SU-DHL-6 (cell line): ENCODE data around the gene RUNX1.

Source experiments
- EZH2phosphoT487 ChIP-seq: fragments of 200-600 bp; sonication (generic), shearing (Covaris generic); conservative IDR thresholded peaks from 2 replicates; pipeline ENCODE4 v1.6.1; 2018; ENCODE audit warnings: mild to moderate bottlenecking, antibody characterized with exemption, low read length, moderate library complexity, mixed read lengths
- TF ChIP-seq, protein P1 (sequence below): fragments of 200-600 bp; sonication (generic); IDR thresholded peaks from one replicate; pipeline ENCODE4 v1.5.1; 2017; ENCODE audit warnings: antibody characterized with exemption, mild to moderate bottlenecking, low read length, moderate library complexity; ENCODE audit not compliant: insufficient read depth, poor library complexity, severe bottlenecking

DNA sequence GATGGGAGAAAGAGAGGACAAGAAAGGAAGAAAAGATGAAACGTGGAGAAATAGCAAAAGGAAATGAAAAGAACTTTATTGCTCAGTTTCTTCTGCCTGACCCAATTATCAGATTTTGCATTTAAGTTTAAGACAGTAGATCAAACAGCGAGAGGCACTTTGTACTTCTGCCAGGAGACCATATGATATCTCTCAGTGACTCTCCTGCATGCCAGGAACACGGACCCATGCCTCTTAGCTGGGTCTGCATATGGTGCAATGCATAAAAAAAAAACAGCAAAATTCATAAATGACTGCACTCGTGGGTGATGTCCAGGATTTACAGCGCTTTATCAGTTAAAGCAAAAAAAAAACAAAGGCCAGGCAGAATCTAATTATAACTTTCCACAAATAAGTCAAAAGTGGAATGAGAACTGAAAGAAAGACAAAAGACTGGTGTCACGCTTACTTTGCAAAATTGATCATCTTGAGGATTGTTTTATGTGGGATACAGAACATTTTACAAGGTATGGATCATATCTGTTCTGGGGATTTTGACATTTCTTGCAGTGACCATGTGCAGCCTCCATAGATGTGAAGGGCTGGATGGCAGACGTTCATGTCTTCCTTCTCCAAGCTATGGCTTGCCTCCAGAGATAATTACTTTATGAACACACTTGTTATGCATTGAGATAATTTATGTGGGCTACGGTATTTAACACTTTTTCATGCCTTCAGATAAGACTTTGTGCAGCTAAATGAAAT lies 79.5 kb downstream of the RUNX1 start:
- TF ChIP-seq, protein P1, sequence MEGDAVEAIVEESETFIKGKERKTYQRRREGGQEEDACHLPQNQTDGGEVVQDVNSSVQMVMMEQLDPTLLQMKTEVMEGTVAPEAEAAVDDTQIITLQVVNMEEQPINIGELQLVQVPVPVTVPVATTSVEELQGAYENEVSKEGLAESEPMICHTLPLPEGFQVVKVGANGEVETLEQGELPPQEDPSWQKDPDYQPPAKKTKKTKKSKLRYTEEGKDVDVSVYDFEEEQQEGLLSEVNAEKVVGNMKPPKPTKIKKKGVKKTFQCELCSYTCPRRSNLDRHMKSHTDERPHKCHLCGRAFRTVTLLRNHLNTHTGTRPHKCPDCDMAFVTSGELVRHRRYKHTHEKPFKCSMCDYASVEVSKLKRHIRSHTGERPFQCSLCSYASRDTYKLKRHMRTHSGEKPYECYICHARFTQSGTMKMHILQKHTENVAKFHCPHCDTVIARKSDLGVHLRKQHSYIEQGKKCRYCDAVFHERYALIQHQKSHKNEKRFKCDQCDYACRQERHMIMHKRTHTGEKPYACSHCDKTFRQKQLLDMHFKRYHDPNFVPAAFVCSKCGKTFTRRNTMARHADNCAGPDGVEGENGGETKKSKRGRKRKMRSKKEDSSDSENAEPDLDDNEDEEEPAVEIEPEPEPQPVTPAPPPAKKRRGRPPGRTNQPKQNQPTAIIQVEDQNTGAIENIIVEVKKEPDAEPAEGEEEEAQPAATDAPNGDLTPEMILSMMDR: no peak
- no peak for TF ChIP-seq EZH2phosphoT487
